GM12875 (cell line): Measurements from ENCODE around the gene TSHZ1.

ENCODE experiments used
- H3K4me3 ChIP-seq: one replicate; pipeline ENCODE4 v1.5.1; 2011; ENCODE audit warnings: low read depth, low read length, control low read depth
- TF ChIP-seq, protein P1 (sequence below): IDR thresholded peaks from 2 replicates; pipeline ENCODE4 v1.5.1; 2011; ENCODE audit warnings: low read depth, mild to moderate bottlenecking, control low read depth, inconsistent platforms, low read length, moderate library complexity, borderline replicate concordance; ENCODE audit not compliant: insufficient read depth

The TSHZ1 gene

DNA sequence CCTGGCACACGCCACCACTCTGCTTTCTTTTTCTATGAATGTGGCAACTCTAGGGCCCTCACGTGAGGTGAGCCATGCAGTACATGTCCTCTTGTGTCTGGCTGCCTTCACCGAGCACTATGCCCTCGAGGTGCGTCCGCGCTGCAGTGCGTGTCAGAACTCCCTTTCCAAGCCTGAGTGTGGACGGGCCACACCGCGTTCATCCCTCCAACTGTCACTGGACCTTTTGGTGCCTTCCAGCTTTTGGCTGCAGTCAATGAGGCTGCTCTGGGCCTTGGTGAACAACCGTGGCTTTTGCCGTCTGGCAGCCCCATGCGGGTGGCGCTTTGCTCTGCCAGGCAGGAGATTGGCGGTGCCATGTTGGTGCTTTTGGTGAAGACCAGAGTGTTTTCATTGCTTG, 74.0 kb downstream of the TSHZ1 start:
- TF ChIP-seq, protein P1, sequence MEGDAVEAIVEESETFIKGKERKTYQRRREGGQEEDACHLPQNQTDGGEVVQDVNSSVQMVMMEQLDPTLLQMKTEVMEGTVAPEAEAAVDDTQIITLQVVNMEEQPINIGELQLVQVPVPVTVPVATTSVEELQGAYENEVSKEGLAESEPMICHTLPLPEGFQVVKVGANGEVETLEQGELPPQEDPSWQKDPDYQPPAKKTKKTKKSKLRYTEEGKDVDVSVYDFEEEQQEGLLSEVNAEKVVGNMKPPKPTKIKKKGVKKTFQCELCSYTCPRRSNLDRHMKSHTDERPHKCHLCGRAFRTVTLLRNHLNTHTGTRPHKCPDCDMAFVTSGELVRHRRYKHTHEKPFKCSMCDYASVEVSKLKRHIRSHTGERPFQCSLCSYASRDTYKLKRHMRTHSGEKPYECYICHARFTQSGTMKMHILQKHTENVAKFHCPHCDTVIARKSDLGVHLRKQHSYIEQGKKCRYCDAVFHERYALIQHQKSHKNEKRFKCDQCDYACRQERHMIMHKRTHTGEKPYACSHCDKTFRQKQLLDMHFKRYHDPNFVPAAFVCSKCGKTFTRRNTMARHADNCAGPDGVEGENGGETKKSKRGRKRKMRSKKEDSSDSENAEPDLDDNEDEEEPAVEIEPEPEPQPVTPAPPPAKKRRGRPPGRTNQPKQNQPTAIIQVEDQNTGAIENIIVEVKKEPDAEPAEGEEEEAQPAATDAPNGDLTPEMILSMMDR: no peak
- no peak overlapping the region for H3K4me3 ChIP-seq

GRCh38 chr18:75285876-75286275, 75.3 kb downstream of the TSHZ1 start:
- no peak overlapping the region for H3K4me3 ChIP-seq
- TF ChIP-seq, protein P1: no peak

DNA sequence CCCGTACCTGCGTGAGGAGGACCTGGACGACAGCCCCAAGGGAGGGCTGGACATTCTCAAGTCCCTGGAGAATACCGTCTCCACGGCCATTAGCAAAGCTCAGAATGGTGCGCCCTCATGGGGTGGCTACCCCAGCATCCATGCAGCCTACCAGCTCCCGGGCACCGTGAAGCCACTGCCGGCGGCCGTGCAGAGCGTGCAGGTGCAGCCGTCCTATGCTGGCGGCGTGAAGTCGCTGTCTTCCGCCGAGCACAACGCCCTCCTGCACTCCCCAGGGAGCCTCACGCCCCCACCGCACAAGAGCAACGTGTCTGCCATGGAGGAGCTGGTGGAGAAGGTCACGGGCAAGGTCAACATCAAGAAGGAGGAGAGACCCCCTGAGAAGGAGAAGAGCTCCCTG, 76.4 kb downstream of the TSHZ1 start:
- TF ChIP-seq, protein P1: no peak
- H3K4me3 ChIP-seq: no peak overlapping the region

DNA sequence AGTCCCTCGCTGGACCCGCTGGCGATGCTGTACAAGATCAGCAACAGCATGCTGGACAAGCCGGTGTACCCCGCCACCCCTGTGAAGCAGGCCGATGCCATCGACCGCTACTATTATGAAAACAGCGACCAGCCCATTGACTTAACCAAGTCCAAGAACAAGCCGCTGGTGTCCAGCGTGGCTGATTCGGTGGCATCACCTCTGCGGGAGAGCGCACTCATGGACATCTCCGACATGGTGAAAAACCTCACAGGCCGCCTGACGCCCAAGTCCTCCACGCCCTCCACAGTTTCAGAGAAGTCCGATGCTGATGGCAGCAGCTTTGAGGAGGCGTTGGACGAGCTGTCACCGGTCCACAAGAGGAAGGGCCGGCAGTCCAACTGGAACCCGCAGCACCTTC, 77.1 kb downstream of the TSHZ1 start:
- TF ChIP-seq, protein P1: no peak
- H3K4me3 ChIP-seq: no peak overlapping the region

DNA sequence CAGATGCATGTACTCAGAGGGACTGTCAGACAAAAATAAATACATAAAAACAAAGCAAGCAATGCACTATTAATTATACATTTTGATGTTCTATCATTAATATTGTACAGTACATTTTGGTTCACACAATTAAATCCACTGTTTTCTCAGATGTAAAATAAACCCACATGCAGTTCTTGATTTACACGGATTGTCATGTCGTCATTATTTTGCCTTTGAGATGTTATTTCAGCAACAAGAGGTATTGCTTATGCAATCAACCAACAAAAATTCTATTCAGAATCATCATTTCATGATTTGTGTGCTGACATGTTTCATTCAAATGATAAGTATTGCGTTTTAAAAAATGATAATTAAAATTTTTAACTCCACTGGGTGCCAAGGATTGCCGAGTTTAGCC, 79.2 kb downstream of the TSHZ1 start:
- TF ChIP-seq, protein P1: no peak
- no peak overlapping the region for H3K4me3 ChIP-seq

GRCh38 chr18:75290737-75291358, 80.3 kb downstream of the TSHZ1 start:
- TF ChIP-seq, protein P1: no peak
- H3K4me3 ChIP-seq: no peak overlapping the region

- no peak overlapping the region for H3K4me3 ChIP-seq
- TF ChIP-seq, protein P1: no peak
These were observed 80.9 kb downstream of the TSHZ1 start for GRCh38 chr18:75291460-75291859.
